ENCODE data around the gene LINC00237. TPM values are rescaled to one million over a fixed set of nuclear protein-coding genes. Genes with fewer than 3 reads are reported as not detected.
A peak's percentile ranks its signal among the peaks of the same experiment; 100 is the strongest.

Gene LINC00237
- total RNA-seq, 1 experiment from 2014 or later = 0.90 TPM

- Histone ChIP-seq H4K91ac (ENCODE audit: insufficient read length, low read depth, low read length) (no peak overlapping the region), H4K5ac (ENCODE audit: insufficient read length, low read depth, low read length) (no peak overlapping the region), H3K9me3 (ENCODE audit: control insufficient read depth, low read depth, low read length) (no peaks in the 10 kb centered on the region), H3K79me1 (ENCODE audit: insufficient read depth, low read depth, low read length, poor library complexity, severe bottlenecking) (no peaks in the 10 kb centered on the region), H2BK20ac (ENCODE audit: low read depth, low read length, poor library complexity, severe bottlenecking) (no peak overlapping the region), H3K4me1 (ENCODE audit: insufficient read depth, low read length) (no peaks in the 10 kb centered on the region; the same call in 1 of the 2 replicates), H2AFZ (ENCODE audit: low read length) (no peak overlapping the region), H3K27me3 (ENCODE audit: insufficient read depth, low read length) (peaks cover 47% of the 10 kb centered on the region), H3K9ac (ENCODE audit: extremely low read depth, insufficient read length, low read length) (no peak overlapping the region), H3T11ph (ENCODE audit: low read length) (no peak overlapping the region), H3K14ac (ENCODE audit: insufficient read depth, low read length) (no peak overlapping the region; the same call in 1 of the 2 replicates), H3K4me2 (ENCODE audit: insufficient read depth, insufficient read length, low read length) (peak overlapping the region; percentile 89), H3K56ac (ENCODE audit: insufficient read length, low read depth, low read length) (no peak overlapping the region), H3K79me2 (ENCODE audit: insufficient read depth, low read length) (no peaks in the 10 kb centered on the region), H3K27ac (ENCODE audit: insufficient read length, low read depth, low read length) (no peak overlapping the region), H2BK12ac (ENCODE audit: insufficient read length, low read depth, low read length) (no peak overlapping the region), H2BK120ac (ENCODE audit: low read depth, low read length, poor library complexity, severe bottlenecking) (no peak overlapping the region), H3K18ac (ENCODE audit: insufficient read length, low read depth, low read length) (no peak overlapping the region), H3K23me2 (ENCODE audit: insufficient read length, low read depth, low read length, poor library complexity, severe bottlenecking) (peaks cover 59% of the 10 kb centered on the region), H2BK15ac (ENCODE audit: low read depth, low read length) (no peak overlapping the region), H2BK5ac (ENCODE audit: insufficient read length, low read length) (no peak overlapping the region), H4K8ac (replicated peaks; ENCODE audit: insufficient read length, low read depth, low read length) (no peak overlapping the region), H3K23ac (ENCODE audit: insufficient read length, low read depth, low read length) (no peak overlapping the region), H4K20me1 (ENCODE audit: control insufficient read depth, insufficient read depth, insufficient read length) (no peaks in the 10 kb centered on the region), H2AK5ac (ENCODE audit: insufficient read length, low read length) (no peak overlapping the region), H3K4ac (ENCODE audit: low read depth, low read length) (no peak overlapping the region)
- H3K4me3 Mint-ChIP-seq = peak overlapping the region; percentile 62 to 89
- peaks cover 0 to 3% of the 10 kb centered on the region in 2 experiments; a peak in 2 of 5 replicates for H3K9me3 Mint-ChIP-seq
- H3K27me3 Mint-ChIP-seq (ENCODE audit: low read depth) = peaks cover 98% of the 10 kb centered on the region
- peaks cover 48 to 63% of the 10 kb centered on the region in 2 experiments for H3K4me1 Mint-ChIP-seq
- no peak overlapping the region for H3K27ac Mint-ChIP-seq
- no peaks in the 10 kb centered on the region for H3K36me3 Mint-ChIP-seq (ENCODE audit: insufficient read depth in 1 of 3, low read depth in 3 of 3)
- no CpG with 5 or more reads among the region's 38 CpGs for WGBS (ENCODE audit: extremely low coverage, insufficient read length, low lambda C conversion rate)
- DNase-seq = peak; percentile 76
- TF ChIP-seq CTCF (conservative IDR thresholded peaks at IDR 0.05) = no peak
Observed at GRCh38 chr20:21102603-21103311, 3.4 kb downstream of the LINC00237 start.

All from H9 (cell line).